Measurements from ENCODE around the gene COPE.

The COPE gene

GRCh38 chr19:18867751-18868150, 51.4 kb downstream of the COPE start:
- no peak for DNase-seq (ENCODE audit: low spot score)

GRCh38 chr19:18867199-18867598, 52.0 kb downstream of the COPE start:
- DNase-seq (ENCODE audit: low spot score), result no peak

- DNase-seq (ENCODE audit: low spot score), result no peak
These were observed 52.4 kb downstream of the COPE start for GRCh38 chr19:18866800-18867123.

GRCh38 chr19:18865973-18866799, 53.0 kb downstream of the COPE start:
- DNase-seq (ENCODE audit: low spot score), result peak; percentile 56

GRCh38 chr19:18865106-18865972, 53.8 kb downstream of the COPE start:
- no peak for DNase-seq (ENCODE audit: low spot score)

GRCh38 chr19:18863843-18864362, 55.3 kb downstream of the COPE start:
- DNase-seq (ENCODE audit: low spot score), result no peak

GRCh38 chr19:18862976-18863842, 56.0 kb downstream of the COPE start:
- no peak for DNase-seq (ENCODE audit: low spot score)

- no peak for DNase-seq (ENCODE audit: low spot score)
These were observed 57.3 kb downstream of the COPE start for GRCh38 chr19:18861917-18862316.

- DNase-seq (ENCODE audit: low spot score), result no peak
These were observed 58.0 kb downstream of the COPE start for GRCh38 chr19:18861235-18861634.

- DNase-seq (ENCODE audit: low spot score), result no peak
These were observed 58.5 kb downstream of the COPE start for GRCh38 chr19:18860725-18861124.

GRCh38 chr19:18860302-18860700, 58.9 kb downstream of the COPE start:
- no peak for DNase-seq (ENCODE audit: low spot score)

- DNase-seq (ENCODE audit: low spot score), result no peak
These were observed 59.4 kb downstream of the COPE start for GRCh38 chr19:18859676-18860301.

- no peak for DNase-seq (ENCODE audit: low spot score)
These were observed 60.1 kb downstream of the COPE start for GRCh38 chr19:18858906-18859646.

GRCh38 chr19:18857223-18857622, 62.0 kb downstream of the COPE start:
- no peak for DNase-seq (ENCODE audit: low spot score)

- DNase-seq (ENCODE audit: low spot score), result peak; percentile 65
These were observed 62.6 kb downstream of the COPE start for GRCh38 chr19:18856385-18857126.

GRCh38 chr19:18855647-18856384, 63.4 kb downstream of the COPE start:
- no peak for DNase-seq (ENCODE audit: low spot score)

GRCh38 chr19:18854982-18855381, 64.2 kb downstream of the COPE start:
- no peak for DNase-seq (ENCODE audit: low spot score)

GRCh38 chr19:18853755-18854427, 65.3 kb downstream of the COPE start:
- no peak for DNase-seq (ENCODE audit: low spot score)

GRCh38 chr19:18852648-18853047, 66.5 kb downstream of the COPE start:
- no peak for DNase-seq (ENCODE audit: low spot score)

Data from putamen (tissue), 1 donor.